K562 (cell line): ENCODE results near the gene SPHKAP. TPM values are rescaled to one million over a fixed set of nuclear protein-coding genes. Genes with fewer than 3 reads are reported as not detected.

ENCODE experiments used
- ATAC-seq: fragments of 200-7000 bp; cut with Tn5 transposase; 3 replicates; pipeline ENCODE4 v1.9.1; 2020; ENCODE audit warnings: moderate library complexity
- BruUV-seq: library from RNA; stranded (reverse); fragments of 400-500 nt; replicated peaks from 2 replicates; lab custom pipeline; 2021; lab: Mats Ljungman, UMichigan
- CTCF ChIA-PET: fragments of 300-600 bp; formaldehyde crosslinking; extraction: SDS; loops from one replicate; lab custom pipeline; 2021; ENCODE audit warnings: low intra/inter-chr PET ratio; lab: Yijun Ruan, JAX
- POLR2A ChIA-PET: fragments of 300-600, 350-650 bp; sonication (Branson Sonifier 250); formaldehyde crosslinking; extraction: SDS; loops from one replicate; lab custom pipeline; 2021; ENCODE audit warnings: antibody characterized with exemption, inconsistent platforms; lab: Yijun Ruan, JAX
- DNase-seq, 4 experiments: peaks; one replicate each; pipeline versions ENCODE4 v3.0.0 to v3.0.0-alpha.2; 2011 to 2018; ENCODE audit warnings: low spot score in 3 of 4, mixed read lengths in 3 of 4; ENCODE audit errors: extremely low read depth in 1 of 4
- FAIRE-seq: peaks from 2 replicates; lab custom pipeline; 2011; peaks lifted over from hg19 to GRCh38; lab: Jason Lieb, UNC
- H2AFZ ChIP-seq: 2 replicates; pipeline ENCODE4 v1.6.0; 2011; ENCODE audit warnings: low read depth, low read length, control low read depth, inconsistent platforms
- H3K27ac ChIP-seq: fragments of 200-600 bp; 3 replicates; pipeline ENCODE4 v1.8.0; 2011; ENCODE audit warnings: low read depth, mild to moderate bottlenecking, control low read depth, inconsistent platforms, low read length, moderate library complexity, mixed read lengths; ENCODE audit errors: extremely low read depth
- H3K27me3 ChIP-seq, 2 experiments: fragments of 300-600 bp in 1 of 2; 2 replicates in 1 of 2; 3 replicates in 1 of 2; pipeline versions ENCODE4 v1.6.0 to v1.8.0; 2011; ENCODE audit warnings: inconsistent platforms in 2 of 2, low read length in 2 of 2, mild to moderate bottlenecking in 1 of 2, mixed read lengths in 1 of 2, moderate library complexity in 1 of 2; ENCODE audit not compliant: control insufficient read depth in 2 of 2, insufficient read depth in 2 of 2
- H3K36me3 ChIP-seq: fragments of 300-600 bp; 3 replicates; pipeline ENCODE4 v1.8.0; 2011; ENCODE audit warnings: mild to moderate bottlenecking, low read length, inconsistent platforms; ENCODE audit not compliant: control insufficient read depth, insufficient read depth
- H3K4me1 ChIP-seq, 2 experiments: fragments of 200-600 bp in 1 of 2; replicated peaks in 1 of 2; 2 replicates in 1 of 2; 3 replicates in 1 of 2; pipeline versions ENCODE4 v1.5.1 to v1.8.0; 2011; ENCODE audit warnings: inconsistent platforms in 2 of 2, low read length in 2 of 2, mild to moderate bottlenecking in 1 of 2, mixed read lengths in 1 of 2, moderate library complexity in 1 of 2; ENCODE audit not compliant: control insufficient read depth in 2 of 2, insufficient read depth in 2 of 2
- H3K4me2 ChIP-seq: 2 replicates; pipeline ENCODE4 v1.6.1; 2011; ENCODE audit warnings: low read length, control low read depth, inconsistent platforms, mixed read lengths; ENCODE audit not compliant: insufficient read depth
- H3K4me3 ChIP-seq: fragments of 200-600 bp; sonication (generic), shearing (Covaris generic); 2 replicates; pipeline ENCODE4 v1.5.1; 2016; ENCODE audit warnings: control low read depth, inconsistent platforms
- H3K79me2 ChIP-seq: fragments of 200-600 bp; 3 replicates; pipeline ENCODE4 v1.8.0; 2011; ENCODE audit warnings: low read length, inconsistent platforms; ENCODE audit not compliant: control insufficient read depth, insufficient read depth
- H3K9ac ChIP-seq, 2 experiments: 2 replicates each; pipeline versions ENCODE4 v1.6.0 to v1.6.1; 2011; ENCODE audit warnings: low read depth in 2 of 2, low read length in 2 of 2, control low read depth in 1 of 2, inconsistent platforms in 1 of 2, mild to moderate bottlenecking in 1 of 2, mixed read lengths in 1 of 2; ENCODE audit not compliant: insufficient read depth in 1 of 2
- H3K9me1 ChIP-seq: one replicate; pipeline ENCODE4 v1.6.0; 2011; ENCODE audit warnings: inconsistent platforms, mild to moderate bottlenecking, low read length, moderate library complexity; ENCODE audit not compliant: control insufficient read depth, insufficient read depth
- H3K9me3 ChIP-seq: replicated peaks from 2 replicates; pipeline ENCODE4 v1.5.1; 2011; ENCODE audit warnings: low read depth, low read length, inconsistent platforms; ENCODE audit not compliant: control insufficient read depth, insufficient read depth
- H4K20me1 ChIP-seq: replicated peaks from 2 replicates; pipeline ENCODE4 v1.6.1; 2011; ENCODE audit warnings: low read length, inconsistent platforms, mixed read lengths; ENCODE audit not compliant: control insufficient read depth, insufficient read depth
- FOXJ2 ChIP-seq: fragments of 200-800 bp; sonication (Bioruptor generic); IDR thresholded peaks from 2 replicates; pipeline ENCODE4 v1.6.1; 2016; ENCODE audit warnings: missing genetic modification characterization, missing compliant biosample characterization
- FOXP1 ChIP-seq: sonication (generic); formaldehyde crosslinking; IDR thresholded peaks from 2 replicates; pipeline ENCODE4 v1.8.0; 2022; ENCODE audit warnings: mild to moderate bottlenecking, missing genetic modification reagents
- HEY1 ChIP-seq: fragments of 250-450 bp; sonication (Bioruptor Pico); IDR thresholded peaks from 2 replicates; pipeline ENCODE4 v1.5.0; 2020; ENCODE audit warnings: mild to moderate bottlenecking, moderate library complexity, borderline replicate concordance
- LCOR ChIP-seq: sonication (generic); formaldehyde crosslinking; IDR thresholded peaks from 2 replicates; pipeline ENCODE4 v1.8.0; 2022; ENCODE audit warnings: mild to moderate bottlenecking, missing genetic modification reagents
- MEF2D ChIP-seq: conservative IDR thresholded peaks from 2 replicates; pipeline ENCODE4 v1.6.1; 2016; ENCODE audit warnings: low read depth, missing genetic modification characterization, missing compliant biosample characterization
- RCOR1 ChIP-seq, 2 experiments: IDR thresholded peaks; 2 replicates each; pipeline ENCODE4 v1.6.1; 2012; ENCODE audit warnings: low read depth in 2 of 2, low read length in 2 of 2, borderline replicate concordance in 1 of 2, improper control_type of control experiment in 1 of 2
- SETDB1 ChIP-seq: IDR thresholded peaks from one replicate; pipeline ENCODE4 v1.6.1; 2012; ENCODE audit warnings: low read length, control low read depth, inconsistent platforms
- SMAD4 ChIP-seq: fragments of 250-450 bp; sonication (Bioruptor Pico); conservative IDR thresholded peaks from 2 replicates; pipeline ENCODE4 v1.8.0; 2021; ENCODE audit warnings: inconsistent platforms, mild to moderate bottlenecking, moderate library complexity
- ZBTB1 ChIP-seq: sonication (generic); formaldehyde crosslinking; IDR thresholded peaks from 2 replicates; pipeline ENCODE4 v1.8.1; 2023; ENCODE audit warnings: missing genetic modification reagents, low read depth, mild to moderate bottlenecking, borderline replicate concordance
- WGBS: fragments of 100-300 bp; shearing (Covaris generic); methylation state at CpG from one replicate; pipeline ENCODE4 v1.1.6; 2016; ENCODE audit warnings: low coverage, mixed read lengths; ENCODE audit not compliant: insufficient coverage; ENCODE audit errors: missing lambda C conversion rate; 5-methylcytosine and 5-hydroxymethylcytosine counted together
- in situ Hi-C: fragments of 300-500 bp; cut with MboI; formaldehyde crosslinking; loops from 4 replicates; pipeline ENCODE4 v1.15.0; 2018; ENCODE audit warnings: inconsistent platforms, mixed read lengths
- intact Hi-C: fragments of 100-400 bp; cut with micrococcal nuclease; formaldehyde crosslinking; loops from 2 replicates; pipeline ENCODE4 v1.14.2; 2022
- polyA plus RNA-seq, 8 experiments: library from polyadenylated mRNA; depleted of rRNA in 4 of 8; stranded (reverse) in 5 of 8; unstranded in 3 of 8; fragments of >200 nt; fragmentation: Nextera tagmentation in 2 of 8; fragmentation: Illumina TruSeq in 1 of 8; extraction: Ambion mirVana in 2 of 8; extraction: Trizol in 1 of 8; gene quantifications; 2 replicates each; pipeline versions ENCODE4 v1.2.1 to v1.2.3, GENCODE V29; 2011 to 2014; ENCODE audit warnings: inconsistent platforms in 1 of 8, missing spikeins in 1 of 8
- total RNA-seq, 7 experiments: library from RNA; depleted of rRNA in 6 of 7; stranded (reverse); fragments of >200 nt in 6 of 7; fragmentation: Illumina TruSeq in 2 of 7; extraction: Trizol in 2 of 7; gene quantifications; 2 replicates each; pipeline versions ENCODE4 v1.2.1 to v1.2.3, GENCODE V29; 2011 to 2021; ENCODE audit warnings: low replicate concordance in 1 of 7
- TF ChIP-seq, protein P1 (sequence below): fragments of 450-650 bp; IDR thresholded peaks from 2 replicates; pipeline ENCODE4 v1.6.1; 2017; ENCODE audit warnings: antibody characterized with exemption
- TF ChIP-seq, protein P2 (sequence below): sonication (generic); formaldehyde crosslinking; IDR thresholded peaks from 2 replicates; pipeline ENCODE4 v1.8.1; 2022; ENCODE audit warnings: missing genetic modification reagents

SPHKAP gene
- total and polyA plus RNA-seq, 9 of the 15 experiments (the other 6 are each of a cell fraction or from before 2014, with no cell fraction given), result not detected

- H3K4me3 ChIP-seq, result no peak overlapping the region
- CTCF ChIA-PET, result no interaction called here
- no peak overlapping the region for H3K4me2 ChIP-seq
- no peak overlapping the region for H3K9ac ChIP-seq
- TF ChIP-seq MEF2D (tag), result no peak
- 0% methylated on average over 3 of the region's 4 CpGs for WGBS
- H3K79me2 ChIP-seq, result no peaks in the 10 kb centered on the region
- no peak overlapping the region for H2AFZ ChIP-seq
- in situ Hi-C loops, result no loop called here
- FAIRE-seq (no peak), ATAC-seq (no peak), DNase-seq (no peak)
- no peaks in the 10 kb centered on the region for H3K27me3 ChIP-seq
- H3K9me1 ChIP-seq, result no peaks in the 10 kb centered on the region
- no TSS peak for BruUV-seq
- no peaks in the 10 kb centered on the region for H3K9me3 ChIP-seq
- H3K27ac ChIP-seq, result no peak overlapping the region
- POLR2A ChIA-PET, result no interaction called here
- intact Hi-C loops, result no loop called here
- H3K4me1 ChIP-seq, result no peaks in the 10 kb centered on the region
- no peaks in the 10 kb centered on the region for H4K20me1 ChIP-seq
- no peaks in the 10 kb centered on the region for H3K36me3 ChIP-seq
Measured at GRCh38 chr2:228102949-228103348, 78.5 kb downstream of the SPHKAP start.

GRCh38 chr2:228094377-228094921 lies 87.0 kb downstream of the SPHKAP start:
- intact Hi-C loops, result no loop called here

More at GRCh38 chr2:228094377-228094921, 87.0 kb downstream of the SPHKAP start:
- TF ChIP-seq LCOR (CRISPR knock-in tag) (no peak), HEY1 (CRISPR knock-in tag) (no peak), ZBTB1 (CRISPR knock-in tag) (no peak), SMAD4 (CRISPR knock-in tag) (no peak), FOXP1 (CRISPR knock-in tag) (no peak), RCOR1 (IDR thresholded peaks at IDR 0.05; ENCODE audit: borderline replicate concordance in 1 of 2, low read depth in 2 of 2, low read length in 2 of 2) (no peak), FOXJ2 (tag) (no peak), SETDB1 (no peak)
- TF ChIP-seq, protein P1, sequence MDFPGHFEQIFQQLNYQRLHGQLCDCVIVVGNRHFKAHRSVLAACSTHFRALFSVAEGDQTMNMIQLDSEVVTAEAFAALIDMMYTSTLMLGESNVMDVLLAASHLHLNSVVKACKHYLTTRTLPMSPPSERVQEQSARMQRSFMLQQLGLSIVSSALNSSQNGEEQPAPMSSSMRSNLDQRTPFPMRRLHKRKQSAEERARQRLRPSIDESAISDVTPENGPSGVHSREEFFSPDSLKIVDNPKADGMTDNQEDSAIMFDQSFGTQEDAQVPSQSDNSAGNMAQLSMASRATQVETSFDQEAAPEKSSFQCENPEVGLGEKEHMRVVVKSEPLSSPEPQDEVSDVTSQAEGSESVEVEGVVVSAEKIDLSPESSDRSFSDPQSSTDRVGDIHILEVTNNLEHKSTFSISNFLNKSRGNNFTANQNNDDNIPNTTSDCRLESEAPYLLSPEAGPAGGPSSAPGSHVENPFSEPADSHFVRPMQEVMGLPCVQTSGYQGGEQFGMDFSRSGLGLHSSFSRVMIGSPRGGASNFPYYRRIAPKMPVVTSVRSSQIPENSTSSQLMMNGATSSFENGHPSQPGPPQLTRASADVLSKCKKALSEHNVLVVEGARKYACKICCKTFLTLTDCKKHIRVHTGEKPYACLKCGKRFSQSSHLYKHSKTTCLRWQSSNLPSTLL, result no peak
- TF ChIP-seq, protein P2, sequence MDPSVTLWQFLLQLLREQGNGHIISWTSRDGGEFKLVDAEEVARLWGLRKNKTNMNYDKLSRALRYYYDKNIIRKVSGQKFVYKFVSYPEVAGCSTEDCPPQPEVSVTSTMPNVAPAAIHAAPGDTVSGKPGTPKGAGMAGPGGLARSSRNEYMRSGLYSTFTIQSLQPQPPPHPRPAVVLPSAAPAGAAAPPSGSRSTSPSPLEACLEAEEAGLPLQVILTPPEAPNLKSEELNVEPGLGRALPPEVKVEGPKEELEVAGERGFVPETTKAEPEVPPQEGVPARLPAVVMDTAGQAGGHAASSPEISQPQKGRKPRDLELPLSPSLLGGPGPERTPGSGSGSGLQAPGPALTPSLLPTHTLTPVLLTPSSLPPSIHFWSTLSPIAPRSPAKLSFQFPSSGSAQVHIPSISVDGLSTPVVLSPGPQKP (CRISPR knock-in tag), result no peak
- Histone ChIP-seq H4K20me1 (no peaks in the 10 kb centered on the region), H3K9ac (no peak overlapping the region), H3K27me3 (no peaks in the 10 kb centered on the region), H3K79me2 (no peaks in the 10 kb centered on the region), H3K4me3 (no peak overlapping the region), H2AFZ (no peak overlapping the region), H3K4me2 (no peak overlapping the region), H3K9me3 (no peaks in the 10 kb centered on the region), H3K9me1 (no peaks in the 10 kb centered on the region), H3K27ac (no peak overlapping the region), H3K36me3 (no peaks in the 10 kb centered on the region), H3K4me1 (no peaks in the 10 kb centered on the region)
- CTCF ChIA-PET, result no interaction called here
- no TSS peak for BruUV-seq
- FAIRE-seq, result no peak
- DNase-seq, result no peak
- in situ Hi-C loops, result no loop called here
- POLR2A ChIA-PET, result no interaction called here
- 2% methylated on average over 6 of the region's 6 CpGs for WGBS
- no peak for ATAC-seq
